HL-60 (cell line): ENCODE data around the gene NRG4.
"Not testable (repeated sequence)": the region's sequence is repeated elsewhere in the genome, so short reads cannot be mapped to it uniquely, and the experiment has no call there.

Experiments
- GABPA ChIP-seq: IDR thresholded peaks from 2 replicates; pipeline ENCODE4 v1.6.1; 2012; ENCODE audit warnings: low read depth
- POLR2AphosphoS5 ChIP-seq: IDR thresholded peaks from 2 replicates; pipeline ENCODE4 v1.6.1; 2012; ENCODE audit warnings: low read depth
- TF ChIP-seq, protein P1 (sequence below): IDR thresholded peaks from one replicate; pipeline ENCODE4 v1.5.1; 2011; ENCODE audit warnings: low read length, control low read depth, inconsistent platforms; ENCODE audit not compliant: insufficient read depth

DNA sequence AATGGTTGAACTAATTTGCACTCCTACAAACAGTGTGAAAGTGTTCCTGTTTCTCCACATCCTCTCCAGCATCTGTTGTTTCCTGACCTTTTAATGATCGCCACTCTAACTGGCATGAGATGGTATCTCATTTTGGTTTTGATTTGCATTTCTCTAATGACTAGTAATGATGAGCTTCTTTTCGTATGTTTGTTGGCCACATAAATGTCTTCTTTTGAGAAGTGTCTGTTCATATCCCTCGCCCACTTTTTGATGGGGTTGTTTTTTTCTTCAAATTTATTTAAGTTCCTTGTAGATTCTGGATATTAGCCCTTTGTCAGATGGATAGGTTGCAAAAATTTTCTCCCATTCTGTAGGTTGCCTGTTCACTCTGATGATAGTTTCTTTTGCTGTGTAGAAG lies 101.9 kb downstream of the NRG4 start:
- TF ChIP-seq, protein P1, sequence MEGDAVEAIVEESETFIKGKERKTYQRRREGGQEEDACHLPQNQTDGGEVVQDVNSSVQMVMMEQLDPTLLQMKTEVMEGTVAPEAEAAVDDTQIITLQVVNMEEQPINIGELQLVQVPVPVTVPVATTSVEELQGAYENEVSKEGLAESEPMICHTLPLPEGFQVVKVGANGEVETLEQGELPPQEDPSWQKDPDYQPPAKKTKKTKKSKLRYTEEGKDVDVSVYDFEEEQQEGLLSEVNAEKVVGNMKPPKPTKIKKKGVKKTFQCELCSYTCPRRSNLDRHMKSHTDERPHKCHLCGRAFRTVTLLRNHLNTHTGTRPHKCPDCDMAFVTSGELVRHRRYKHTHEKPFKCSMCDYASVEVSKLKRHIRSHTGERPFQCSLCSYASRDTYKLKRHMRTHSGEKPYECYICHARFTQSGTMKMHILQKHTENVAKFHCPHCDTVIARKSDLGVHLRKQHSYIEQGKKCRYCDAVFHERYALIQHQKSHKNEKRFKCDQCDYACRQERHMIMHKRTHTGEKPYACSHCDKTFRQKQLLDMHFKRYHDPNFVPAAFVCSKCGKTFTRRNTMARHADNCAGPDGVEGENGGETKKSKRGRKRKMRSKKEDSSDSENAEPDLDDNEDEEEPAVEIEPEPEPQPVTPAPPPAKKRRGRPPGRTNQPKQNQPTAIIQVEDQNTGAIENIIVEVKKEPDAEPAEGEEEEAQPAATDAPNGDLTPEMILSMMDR: not testable (repeated sequence)
- not testable (repeated sequence) for TF ChIP-seq GABPA, POLR2AphosphoS5
